ENCODE results near the gene AANAT. TPM values are rescaled to one million over a fixed set of nuclear protein-coding genes. Genes with fewer than 3 reads are reported as not detected.
A peak's percentile ranks its signal among the peaks of the same experiment; 100 is the strongest.

The AANAT gene
- total RNA-seq, 1 experiment from 2014 or later, result not detected

- DNase-seq (ENCODE audit: low spot score), result no peak
Observed at GRCh38 chr17:76490112-76490710, 22.8 kb downstream of the AANAT start.

- DNase-seq (ENCODE audit: low spot score), result no peak
Observed at GRCh38 chr17:76491271-76492122, 24.1 kb downstream of the AANAT start.

- DNase-seq (ENCODE audit: low spot score), result no peak
Observed at GRCh38 chr17:76492123-76492988, 25.0 kb downstream of the AANAT start.

DNA sequence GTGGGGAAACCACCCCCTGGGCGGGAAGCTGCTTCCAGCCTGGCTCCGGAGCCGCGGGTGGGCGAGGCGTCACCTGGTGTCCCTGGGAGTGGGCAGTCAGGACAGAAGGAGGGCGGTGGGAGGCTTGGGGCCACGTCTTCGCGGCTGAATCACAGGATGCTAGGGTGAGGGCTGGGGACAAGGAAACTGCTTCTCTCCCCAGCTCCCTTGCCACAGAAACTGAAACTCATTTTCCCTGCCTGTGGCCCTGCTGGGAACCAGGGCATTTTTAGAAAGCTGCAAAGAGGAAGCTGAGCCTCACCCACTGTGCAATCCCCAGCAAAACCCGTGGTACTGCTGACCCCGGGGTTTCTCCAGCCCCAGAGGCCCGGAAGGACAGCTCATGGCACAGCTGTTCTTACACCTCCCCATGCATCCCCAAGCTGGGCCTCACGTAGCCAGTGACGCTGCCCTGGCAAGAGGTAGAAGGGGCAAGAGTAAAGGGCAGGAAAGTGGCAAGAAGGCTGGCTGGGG is 25.6 kb downstream of the AANAT start:
- peak; percentile 59 for DNase-seq (ENCODE audit: low spot score)

DNA sequence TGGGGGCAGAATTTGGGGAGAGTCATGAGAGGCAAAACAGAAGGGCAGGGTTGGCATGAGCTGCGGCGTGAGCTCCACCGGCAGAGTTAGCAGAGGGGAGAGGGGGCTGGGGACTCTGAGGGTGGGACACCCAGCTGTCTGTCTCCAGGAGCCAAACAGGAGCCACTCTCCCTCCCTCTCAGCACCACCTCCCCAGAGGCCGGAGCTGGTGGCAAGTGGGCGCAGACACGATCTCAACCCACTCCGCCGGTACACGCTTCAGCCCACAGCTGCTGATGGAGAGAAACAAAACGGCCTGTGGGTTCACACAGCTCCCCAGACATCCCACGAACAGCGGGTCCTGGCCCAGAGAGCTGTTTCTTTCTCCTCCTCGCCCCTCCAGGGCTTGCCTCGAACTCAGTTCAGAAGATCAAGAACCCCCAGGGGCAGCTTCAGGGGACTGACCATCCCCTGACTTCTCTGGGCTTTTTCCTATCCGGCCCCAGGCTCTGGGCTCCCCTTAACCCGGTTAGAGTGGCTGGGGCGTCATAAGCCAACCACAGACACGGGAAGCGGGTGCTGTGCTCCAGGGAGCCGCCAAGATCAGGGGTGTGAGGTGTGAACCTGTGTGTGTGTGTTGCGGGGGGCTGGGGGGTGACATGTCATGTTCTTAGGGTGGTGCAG is 26.2 kb downstream of the AANAT start:
- no peak for DNase-seq (ENCODE audit: low spot score)

DNA sequence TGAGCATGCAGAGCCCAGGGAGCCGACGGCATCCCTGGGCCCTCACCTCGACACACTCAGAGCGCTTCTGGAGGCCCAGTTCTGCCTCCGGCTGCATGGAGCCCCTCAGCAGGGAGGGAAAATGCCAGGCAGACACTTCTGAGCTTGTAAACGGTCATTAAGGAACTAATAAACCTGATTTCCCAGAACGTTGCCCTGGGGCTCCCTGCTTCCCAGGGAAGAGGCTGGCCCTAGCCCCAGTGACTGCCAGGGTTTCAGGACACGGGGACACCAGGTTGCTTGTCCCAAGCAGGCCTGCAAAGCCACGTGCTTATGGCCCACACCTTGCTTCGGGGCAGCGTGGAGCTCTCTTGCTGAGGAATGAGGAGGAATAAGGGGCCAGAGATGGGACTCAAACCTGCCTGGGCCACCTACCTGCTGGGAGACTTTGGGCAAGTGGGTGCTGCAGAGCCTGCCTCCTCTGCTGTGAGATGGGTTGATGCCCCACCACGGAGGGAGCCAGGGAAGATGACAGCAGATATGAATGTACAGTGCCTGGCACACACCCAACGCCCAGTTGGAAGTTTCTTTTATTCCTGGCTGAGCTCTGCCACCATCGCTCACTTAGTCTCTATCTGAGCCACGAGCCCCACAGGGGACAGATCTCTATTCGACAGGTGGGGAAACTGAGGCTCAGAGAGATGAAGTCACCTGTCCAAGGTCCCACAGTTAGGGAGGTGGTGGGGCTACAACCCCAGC is 28.4 kb downstream of the AANAT start:
- DNase-seq (ENCODE audit: low spot score), result no peak

DNA sequence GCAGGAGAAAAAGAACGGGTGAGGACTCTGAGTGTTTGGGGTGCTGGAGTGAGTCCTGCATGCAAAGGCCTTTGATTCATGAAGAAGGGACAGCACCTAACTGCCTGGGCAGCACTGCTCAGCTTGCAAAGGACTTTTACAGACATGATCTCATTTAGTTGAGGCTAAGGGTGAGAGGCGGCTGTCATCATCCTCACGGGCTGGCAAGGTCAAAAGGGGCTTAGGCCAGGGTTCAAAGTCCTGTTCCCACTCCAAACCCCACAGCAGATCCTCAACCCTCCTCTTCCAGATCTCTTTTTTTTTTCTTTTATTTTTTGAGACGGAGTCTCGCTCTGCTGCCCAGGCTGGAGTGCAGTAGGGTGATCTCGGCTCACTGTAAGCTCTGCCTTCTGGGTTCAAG is 29.1 kb downstream of the AANAT start:
- DNase-seq (ENCODE audit: low spot score), result no peak

DNA sequence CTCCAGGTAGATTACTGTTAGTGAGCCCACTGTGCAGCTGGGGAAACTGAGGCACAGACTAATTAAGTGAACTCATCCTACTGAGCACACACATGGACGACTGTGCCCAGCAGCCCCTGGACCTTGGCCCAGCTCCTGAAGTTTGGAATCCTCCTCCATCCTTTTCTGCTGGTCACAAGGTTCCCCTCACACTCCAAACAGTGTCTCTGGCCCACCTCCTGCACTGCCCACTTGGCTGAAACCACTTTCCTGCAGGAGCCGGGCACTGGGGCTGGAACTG is 30.2 kb downstream of the AANAT start:
- no peak for DNase-seq (ENCODE audit: low spot score)

- peak; percentile 58 for DNase-seq (ENCODE audit: low spot score)
Observed at GRCh38 chr17:76497979-76498875, 30.8 kb downstream of the AANAT start.

DNA sequence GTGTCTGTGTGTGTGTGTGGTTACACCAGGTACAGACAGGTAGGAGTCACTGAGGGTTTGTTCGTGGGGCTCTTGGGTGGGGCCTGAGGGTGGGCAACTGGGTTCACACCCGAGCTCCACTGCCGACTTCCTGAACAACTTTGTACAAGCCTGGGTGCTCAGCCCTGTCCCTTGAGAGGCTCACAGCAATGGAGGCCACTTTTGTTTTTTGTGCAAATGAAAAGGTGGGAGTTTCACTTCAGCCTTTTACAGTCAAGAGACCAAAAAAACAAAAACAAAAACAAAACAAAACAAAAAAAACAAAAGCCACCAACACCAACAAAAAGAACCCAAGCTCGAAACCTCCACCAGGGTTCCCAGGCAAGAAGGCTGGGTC is 31.5 kb downstream of the AANAT start:
- DNase-seq (ENCODE audit: low spot score), result no peak

GRCh38 chr17:76499267-76499667 is 31.9 kb downstream of the AANAT start:
- no peak for DNase-seq (ENCODE audit: low spot score)

- no peak for DNase-seq (ENCODE audit: low spot score)
Observed at GRCh38 chr17:76500074-76500746, 32.8 kb downstream of the AANAT start.

DNA sequence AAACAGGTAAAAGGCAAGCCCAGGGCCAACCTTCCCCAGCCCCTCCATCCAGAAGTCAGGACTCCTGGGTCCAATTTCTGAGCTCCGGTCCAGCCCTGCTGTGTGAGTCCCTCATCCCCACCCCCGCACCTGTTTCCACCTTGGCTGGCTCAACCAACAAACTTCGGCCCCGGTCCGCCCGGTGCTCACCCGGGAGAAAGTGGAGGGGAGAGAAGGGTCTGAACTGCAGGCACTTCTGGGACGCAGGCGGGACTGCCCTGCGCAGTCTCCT is 33.3 kb downstream of the AANAT start:
- DNase-seq (ENCODE audit: low spot score), result no peak

GRCh38 chr17:76501018-76501826 is 33.8 kb downstream of the AANAT start, which contains the start of gene RHBDF2:
Gene RHBDF2, minus strand, starts transcription at chr17:76501423. Its CDS starts 19,899 bp downstream, at chr17:76481524.
- peak; percentile 55 for DNase-seq (ENCODE audit: low spot score)

DNA sequence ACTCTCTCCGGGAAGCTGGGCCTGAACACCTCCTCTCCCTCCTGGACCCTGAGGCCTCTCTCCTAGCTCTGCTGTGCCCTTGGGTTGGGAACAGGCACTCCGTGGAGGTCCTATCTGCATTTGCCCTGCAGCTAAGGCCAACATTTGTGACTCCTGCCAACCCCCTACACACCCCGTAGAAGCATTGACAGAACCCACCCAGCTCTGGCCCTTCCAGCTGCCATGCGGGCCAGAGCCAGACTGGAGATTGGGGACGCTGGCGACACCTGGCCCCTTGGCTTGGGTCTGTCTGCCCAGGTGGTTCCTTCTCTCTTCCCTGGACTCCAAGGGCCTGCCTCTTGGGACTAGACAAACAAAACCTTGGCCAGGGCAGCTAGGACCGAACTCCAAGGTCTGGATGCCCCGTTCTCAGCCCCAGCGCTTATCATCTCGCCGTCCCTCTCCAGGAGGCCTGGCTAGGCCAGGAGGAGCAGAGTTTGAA is 34.5 kb downstream of the AANAT start:
- no peak for DNase-seq (ENCODE audit: low spot score)

GRCh38 chr17:76502341-76503211 is 35.2 kb downstream of the AANAT start:
- no peak for DNase-seq (ENCODE audit: low spot score)

DNA sequence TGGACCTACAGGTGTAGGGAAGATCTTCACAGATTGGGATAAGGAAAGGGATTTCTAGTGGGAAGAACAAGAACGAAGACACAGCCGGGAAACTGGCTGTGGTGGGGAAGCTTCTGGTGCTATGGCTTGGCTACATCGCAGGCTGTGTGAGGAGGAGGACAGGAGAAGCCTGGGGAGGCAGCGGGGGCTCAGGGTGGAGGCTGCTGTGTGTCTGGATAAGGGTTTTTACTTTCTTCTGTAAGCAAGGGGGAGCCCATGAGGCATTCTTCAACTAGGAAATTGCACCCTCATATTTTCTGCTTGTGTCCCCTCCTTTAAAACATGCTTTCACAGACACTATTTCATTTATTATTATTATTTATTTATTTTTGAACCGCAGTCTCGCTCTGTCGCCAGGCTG is 36.7 kb downstream of the AANAT start:
- no peak for DNase-seq (ENCODE audit: low spot score)

Data from H4 (cell line).